Epidermal melanocyte (primary cell): ENCODE results near the gene POM121L12.

Experiments
- DNase-seq: peaks from one replicate; pipeline ENCODE4 v3.0.0; 2011; ENCODE audit warnings: low spot score; ENCODE audit not compliant: insufficient read length

The POM121L12 gene

DNA sequence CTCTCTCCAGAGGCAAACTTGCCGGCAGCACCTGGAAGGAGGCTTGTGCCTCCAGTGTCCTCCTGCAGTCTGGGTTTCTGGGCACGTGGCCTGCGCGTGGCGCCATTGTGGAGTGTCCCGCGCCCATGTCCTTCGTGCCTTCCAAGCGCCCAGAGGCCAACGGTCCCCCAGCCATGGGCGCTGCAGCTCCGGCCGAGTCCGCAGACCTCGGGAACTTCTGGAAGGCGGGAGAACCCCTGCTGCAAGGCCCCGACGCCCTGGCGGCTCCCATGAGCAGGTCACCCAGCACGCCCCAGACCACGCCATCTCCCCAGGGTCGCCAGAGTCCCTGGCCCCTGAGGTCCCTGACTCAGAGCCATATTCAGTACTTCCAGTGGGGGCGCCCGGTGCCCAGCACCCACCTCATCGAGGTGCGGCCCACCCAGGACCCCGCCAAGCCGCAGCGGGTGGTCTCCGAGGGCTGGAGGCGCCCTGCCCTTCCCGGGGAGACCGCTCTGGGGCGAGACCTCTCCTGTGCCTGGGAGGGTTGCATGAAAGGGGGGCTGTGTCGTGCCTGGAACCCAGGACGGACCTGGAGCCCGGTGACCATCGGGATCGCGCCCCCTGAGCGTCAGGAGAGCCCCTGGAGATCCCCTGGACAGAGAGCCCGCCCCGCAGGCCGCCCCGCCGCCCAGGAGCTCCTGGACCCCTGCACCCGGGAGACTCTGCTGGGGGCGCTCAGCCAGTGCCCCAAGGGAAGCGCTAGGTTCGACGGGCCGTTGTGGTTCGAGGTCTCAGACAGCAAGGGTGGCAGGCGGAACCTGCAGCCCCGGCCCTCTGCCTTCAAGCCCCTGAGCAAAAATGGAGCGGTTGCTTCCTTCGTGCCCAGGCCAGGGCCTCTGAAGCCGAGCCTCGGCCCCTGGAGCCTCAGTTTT is at the start of gene POM121L12:
TSS of gene POM121L12 (plus strand) at position 135 of the 914 bp plus-strand sequence. CDS start at position 174, 39 bp downstream.
- DNase-seq: no peak

DNA sequence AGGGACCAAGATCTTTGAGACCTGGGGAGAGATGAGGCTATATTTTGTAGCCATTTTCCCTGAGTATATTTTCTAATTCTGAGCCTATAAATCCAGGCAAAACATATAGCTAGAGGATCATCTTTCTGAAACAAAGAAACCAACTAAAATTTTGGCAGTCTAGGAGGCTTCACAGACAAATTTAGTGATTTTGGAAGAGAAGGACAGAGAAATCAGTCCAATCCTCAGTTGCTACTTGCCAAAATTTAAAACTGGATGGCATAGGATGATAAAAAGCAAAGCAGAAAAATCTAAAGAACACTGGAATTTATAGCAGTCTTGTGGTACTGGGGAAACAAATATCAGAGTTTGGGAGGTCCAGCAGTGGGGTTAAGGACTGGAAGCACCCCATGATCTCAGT is 43.4 kb upstream of the POM121L12 start:
- DNase-seq: no peak

DNA sequence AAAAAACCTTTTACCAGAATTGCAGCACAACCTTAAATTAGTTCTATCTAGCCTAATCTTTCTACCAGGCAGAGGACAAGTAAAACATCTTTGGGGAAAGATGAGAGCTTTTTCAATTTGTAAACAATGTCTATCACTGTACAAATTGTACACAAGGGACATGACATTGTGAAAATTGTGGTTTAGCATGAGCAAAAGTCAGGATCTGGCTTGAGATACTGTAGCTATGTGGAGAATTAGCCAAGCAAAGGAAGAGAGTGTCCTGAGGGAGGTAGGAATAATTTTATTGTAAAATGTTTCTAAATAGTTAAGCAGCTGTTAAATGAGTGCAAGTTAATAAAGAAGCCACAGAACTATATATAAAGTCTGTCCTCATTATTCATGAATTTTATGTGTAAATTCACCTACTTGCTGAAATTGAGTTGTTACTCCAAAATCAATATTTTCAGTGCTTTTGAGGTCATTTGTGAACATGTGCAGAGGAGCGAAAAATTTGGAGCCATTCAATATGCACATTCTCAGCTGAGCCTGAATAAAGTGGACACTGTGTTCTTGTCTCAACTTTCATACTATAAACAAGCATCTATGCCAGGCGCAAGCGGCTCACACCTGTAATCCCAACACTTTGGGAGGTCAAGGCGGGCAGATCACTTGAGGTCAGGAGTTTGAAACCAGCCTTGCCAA is 42.8 kb upstream of the POM121L12 start:
- DNase-seq: no peak

DNA sequence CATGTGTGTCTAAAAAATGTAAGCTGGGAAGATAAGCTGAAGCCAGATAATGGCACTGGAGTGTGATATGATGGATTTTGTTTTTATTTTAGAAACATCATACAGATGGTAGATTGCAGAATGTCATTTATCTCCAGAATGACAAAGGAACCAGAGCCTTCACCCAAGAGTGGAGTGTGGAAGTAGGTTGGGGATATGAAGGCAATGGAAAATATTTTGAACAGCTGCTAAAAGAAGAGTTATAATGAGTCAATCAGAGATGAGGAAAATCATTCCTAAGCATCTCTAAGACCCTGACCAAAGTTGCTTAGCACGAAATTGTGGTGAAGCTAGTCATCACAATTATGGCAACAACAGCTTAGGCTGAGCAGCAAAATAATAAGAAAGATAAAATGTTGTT is 39.8 kb upstream of the POM121L12 start:
- no peak for DNase-seq

DNA sequence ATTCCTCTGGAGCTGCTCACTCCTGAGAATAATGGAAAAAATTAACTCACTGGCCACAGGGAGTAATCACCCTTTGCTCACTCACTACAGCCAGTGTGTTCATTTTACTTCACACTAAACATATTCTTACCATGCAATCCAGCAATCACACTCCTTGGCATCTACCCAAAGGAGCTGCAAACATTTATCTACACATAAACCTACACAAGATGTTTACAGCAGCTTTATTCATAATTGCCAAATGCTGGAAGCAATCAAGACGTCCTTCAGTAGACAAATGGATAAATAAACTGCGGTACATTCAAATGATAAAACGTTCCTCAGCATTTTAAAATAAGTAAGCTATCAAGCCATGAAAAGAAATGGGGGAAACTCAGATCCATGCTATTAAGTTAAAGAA is 34.2 kb upstream of the POM121L12 start:
- DNase-seq: no peak

DNA sequence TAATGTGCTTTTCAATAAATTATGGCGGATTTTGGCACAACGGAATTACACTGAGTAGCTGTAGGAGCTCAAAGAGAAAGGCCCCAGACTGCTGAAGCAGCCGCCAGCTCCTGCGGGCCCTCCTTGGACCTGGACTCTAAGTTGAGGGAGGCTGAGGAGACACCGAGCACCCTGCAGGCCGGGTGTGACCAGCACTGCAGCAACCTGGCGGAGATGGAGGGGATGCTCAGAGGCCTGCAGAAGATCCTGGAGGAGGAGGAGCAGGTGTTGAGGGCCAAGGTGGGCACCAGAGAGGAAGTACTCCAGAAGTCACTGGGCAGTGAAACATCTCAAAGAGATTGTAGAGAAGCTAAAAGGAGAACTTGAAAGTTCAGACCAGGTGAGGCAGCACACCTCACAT is 33.0 kb upstream of the POM121L12 start:
- DNase-seq: no peak

DNA sequence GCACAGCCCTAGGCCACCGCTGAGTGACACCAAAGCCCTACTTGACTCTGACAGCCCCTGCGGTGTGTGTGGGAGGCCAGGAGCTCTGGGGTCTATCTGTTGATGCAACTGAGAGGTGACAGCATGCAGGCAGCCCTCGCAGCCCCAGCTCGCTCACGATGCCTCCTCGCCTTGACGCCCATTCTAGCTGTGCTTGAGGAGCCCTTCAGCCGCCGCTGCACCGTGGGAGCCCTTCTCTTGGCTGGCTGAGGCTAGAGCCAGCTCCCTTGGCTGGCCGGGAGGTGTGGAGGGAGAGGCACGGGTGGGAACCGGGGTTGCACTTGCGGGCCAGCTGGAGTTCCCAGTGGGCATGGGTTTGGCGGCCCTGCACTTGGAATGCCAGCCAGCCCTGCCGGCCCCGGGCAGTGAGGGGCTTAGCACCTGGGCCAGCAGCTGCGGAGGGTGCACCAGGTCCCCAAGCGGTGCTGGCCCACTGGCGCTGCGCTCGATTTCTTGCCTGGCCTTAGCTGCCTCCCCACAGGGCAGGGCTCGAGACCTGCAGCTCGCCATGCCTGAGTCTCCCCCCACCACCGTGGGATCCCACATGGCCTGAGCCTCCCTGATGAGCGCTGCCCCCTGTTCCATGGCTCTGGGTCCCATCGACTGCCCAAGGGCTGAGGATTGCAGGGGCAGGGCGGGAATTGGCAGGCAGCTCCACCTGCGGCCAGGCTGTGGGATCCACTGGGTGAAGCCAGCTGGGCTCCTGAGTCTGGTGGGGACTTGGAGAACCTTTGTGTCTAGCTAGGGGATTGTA is 31.6 kb upstream of the POM121L12 start:
- no peak for DNase-seq

DNA sequence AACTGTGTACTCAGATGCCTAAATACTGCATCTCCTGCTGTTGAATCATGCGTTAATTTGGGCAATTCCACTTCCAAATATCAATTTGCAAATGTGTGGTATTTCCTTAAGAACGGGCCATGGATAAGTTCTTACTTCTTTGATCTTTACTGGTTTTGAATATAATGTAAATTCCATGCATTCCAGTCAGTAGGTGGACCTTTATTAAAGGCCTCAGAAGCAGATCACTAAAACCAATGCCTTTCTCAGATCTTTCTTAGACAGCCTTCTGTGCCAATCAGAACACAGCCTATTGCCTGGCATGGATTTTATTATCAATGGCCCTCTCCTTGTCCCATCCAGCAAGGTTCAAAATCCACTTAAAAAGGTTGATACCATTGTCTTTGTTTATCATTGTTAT is 21.5 kb upstream of the POM121L12 start:
- no peak for DNase-seq

DNA sequence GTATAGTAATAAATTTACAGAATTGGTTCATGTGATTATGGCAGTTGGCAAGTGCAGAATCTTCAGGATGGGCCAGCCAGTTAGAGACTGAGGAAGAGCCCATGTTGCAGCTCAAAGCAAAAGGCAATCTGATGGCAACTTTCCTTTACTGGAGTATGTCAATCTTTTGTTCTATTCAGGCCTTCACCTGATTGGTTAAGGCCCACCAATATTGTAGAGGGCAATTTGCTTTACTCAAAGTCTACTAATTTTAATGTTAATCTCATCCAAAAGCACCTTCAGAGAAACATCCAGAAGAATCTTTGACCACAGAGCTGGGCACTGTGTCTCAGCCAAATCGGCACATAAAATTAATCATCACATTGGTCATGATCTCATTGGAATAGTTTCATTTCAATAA is 20.0 kb upstream of the POM121L12 start:
- no peak for DNase-seq

DNA sequence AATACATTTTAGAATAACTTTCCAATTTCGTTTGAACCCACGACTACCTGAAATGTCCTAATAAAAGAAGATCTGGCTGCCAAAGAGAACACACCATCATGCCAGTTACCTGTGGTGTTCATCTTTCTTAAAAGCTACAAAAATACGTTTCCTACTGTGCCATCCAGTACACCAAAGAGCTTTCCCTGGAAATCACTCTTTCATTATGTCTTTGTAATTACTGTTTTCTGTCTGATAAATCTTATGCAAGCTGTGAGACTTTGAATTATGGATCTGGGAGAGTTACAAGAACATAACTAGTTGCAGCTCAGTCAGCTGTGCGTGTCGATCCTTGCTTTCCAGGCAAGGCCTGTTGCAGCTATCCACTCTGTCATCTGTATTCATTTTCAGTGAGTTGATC is 12.5 kb upstream of the POM121L12 start:
- no peak for DNase-seq

DNA sequence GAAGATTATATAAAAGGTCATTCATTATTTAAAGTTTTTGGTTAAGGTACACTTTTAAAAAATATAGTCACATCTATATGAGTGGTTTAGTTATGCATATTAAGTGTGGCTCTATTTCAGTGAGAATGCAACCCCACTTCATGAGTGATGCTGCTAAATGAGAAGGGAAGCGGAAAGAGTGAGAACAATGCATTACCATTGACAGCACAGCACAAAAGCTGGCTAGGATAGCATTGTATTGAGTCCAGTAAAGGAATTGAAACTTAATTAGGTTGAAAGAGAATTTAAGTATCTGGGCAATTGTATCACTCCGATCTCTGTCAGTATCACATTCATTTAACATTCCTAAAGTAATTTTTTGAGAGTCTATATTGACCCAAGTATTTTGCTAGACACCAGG is 13.2 kb downstream of the POM121L12 start:
- DNase-seq: no peak

DNA sequence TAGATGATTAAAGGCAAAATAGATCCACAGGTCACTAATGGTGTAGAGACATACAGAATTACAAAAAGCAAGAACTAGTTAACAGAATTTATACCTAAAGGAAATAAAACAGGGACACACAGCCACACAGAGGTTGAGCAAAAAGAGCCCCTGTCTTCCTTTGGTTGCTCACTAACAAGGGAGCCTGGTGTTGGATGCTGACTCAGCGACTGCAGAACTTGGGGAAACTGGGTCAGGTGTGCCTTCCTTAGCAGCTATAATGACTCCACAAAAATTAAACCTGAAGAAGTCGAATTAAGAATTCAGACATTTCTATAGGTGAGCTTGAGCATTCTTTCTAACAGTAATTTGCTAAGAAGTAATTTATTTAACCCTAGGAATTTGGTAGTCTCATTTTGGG is 15.0 kb downstream of the POM121L12 start:
- DNase-seq: no peak

DNA sequence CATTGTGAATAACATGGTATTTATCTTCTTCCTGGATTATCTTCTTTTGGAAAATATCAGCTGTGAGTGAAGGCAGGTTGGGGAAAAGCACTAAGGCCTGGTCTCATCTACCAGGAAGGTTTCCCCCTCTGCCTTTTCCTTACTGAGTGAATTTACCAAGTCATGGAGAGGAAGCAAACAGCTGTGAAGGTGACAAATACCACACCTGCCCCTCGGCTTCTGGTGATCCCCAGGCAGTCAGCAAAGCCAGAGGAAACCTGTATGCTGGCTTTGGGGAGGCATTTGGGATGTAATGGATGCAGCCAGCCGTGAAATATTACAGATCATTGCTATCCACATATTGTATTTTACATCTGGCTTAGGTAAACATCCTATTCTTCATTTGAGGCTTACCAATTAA is 24.2 kb downstream of the POM121L12 start:
- DNase-seq: no peak

DNA sequence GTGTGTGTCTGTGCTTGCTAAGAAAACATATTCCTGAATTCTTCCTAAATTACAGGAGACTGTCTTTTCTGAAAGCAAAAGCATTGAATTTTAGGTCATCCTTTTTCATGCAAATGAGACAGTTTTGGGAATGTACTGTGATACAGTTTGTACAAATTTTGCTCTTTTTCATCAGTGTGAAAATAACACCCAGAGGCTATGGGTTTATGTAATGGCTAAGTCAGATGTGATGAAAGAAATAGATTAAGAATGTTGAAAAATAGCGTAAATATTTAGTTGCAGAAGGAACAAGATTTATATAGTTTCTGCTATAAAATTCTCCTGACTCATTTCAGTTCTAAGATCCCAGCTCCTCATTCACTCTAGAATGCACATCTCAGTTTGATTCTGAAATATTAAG is 24.6 kb downstream of the POM121L12 start:
- no peak for DNase-seq

DNA sequence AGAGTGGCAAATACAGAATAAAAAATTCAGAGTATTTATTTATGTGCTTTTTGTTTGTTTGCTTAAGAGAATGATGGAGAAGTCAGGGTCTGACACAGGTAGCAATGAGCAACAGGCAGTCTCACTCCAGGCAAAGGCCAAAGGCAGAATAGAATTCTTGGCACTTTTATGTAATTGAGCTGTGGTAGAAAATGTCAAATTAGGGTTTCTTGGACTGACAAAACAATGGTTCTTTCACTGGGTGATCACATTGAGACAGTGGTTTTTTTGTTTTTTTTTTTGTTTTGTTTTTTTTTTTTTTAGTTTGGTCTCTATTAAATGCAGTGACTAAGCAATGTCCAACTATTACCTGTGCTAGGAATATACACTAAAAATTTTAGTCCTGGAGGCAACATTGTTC is 27.4 kb downstream of the POM121L12 start:
- no peak for DNase-seq

DNA sequence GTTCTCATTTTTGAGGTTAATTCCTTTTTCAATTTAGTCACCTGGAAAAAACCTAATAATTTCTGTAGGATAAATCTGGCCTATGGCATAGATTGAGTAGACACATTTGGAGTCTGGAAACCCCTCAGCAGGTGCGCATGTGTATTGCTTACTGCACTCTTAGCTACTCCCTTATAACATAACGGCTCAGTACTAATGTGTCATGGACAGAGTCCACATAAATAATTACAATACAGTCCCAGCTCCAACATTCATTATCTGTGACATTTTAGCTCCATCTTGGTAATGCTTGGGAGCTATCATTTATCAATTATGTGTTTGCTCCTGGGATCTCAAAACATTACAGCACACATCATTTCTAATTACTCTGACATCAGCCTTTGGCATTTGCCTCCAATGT is 33.2 kb downstream of the POM121L12 start:
- DNase-seq: no peak

DNA sequence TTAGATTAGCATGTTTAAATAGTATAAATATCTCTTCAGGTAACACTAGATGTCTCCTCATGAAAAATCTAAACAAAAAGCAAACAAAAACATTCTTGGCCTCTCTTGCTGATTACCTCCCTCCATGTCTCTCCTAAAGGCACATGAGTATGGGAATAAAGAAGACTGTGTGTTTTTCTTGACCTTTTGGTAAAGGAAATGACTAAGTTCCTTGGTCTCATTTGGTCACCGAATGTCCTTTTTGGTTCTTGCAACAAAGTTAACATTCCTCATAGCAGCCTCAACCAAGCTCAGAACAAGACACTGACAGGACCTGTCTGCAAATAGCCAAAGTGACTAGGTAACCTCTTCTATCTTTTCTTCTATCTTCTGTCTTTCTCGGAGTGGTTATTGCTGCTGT is 35.5 kb downstream of the POM121L12 start:
- no peak for DNase-seq
